HUES64 (cell line): ENCODE data around the gene STRN.

Source experiments
- H3K27ac ChIP-seq: 2 replicates; pipeline ENCODE4 v1.7.0; 2013; ENCODE audit warnings: low read depth, low read length, inconsistent platforms
- H3K27me3 ChIP-seq: 2 replicates; pipeline ENCODE4 v1.6.1; 2013; ENCODE audit warnings: mild to moderate bottlenecking, low read length; ENCODE audit not compliant: insufficient read depth
- H3K36me3 ChIP-seq: 2 replicates; pipeline ENCODE4 v1.6.1; 2013; ENCODE audit warnings: mild to moderate bottlenecking, low read length; ENCODE audit not compliant: insufficient read depth
- H3K4me1 ChIP-seq: 2 replicates; pipeline ENCODE4 v1.6.1; 2013; ENCODE audit warnings: mild to moderate bottlenecking, low read length, moderate library complexity; ENCODE audit not compliant: insufficient read depth
- H3K4me3 ChIP-seq: 2 replicates; pipeline ENCODE4 v1.5.1; 2013; ENCODE audit warnings: mild to moderate bottlenecking, low read length, moderate library complexity
- H3K9ac ChIP-seq: 2 replicates; pipeline ENCODE4 v1.6.1; 2013; ENCODE audit warnings: mild to moderate bottlenecking, low read depth, low read length
- H3K9me3 ChIP-seq: 2 replicates; pipeline ENCODE4 v1.6.1; 2013; ENCODE audit warnings: low read depth, low read length; ENCODE audit not compliant: insufficient read depth
- WGBS: fragments of 150-250, 120-280 bp; methylation state at CpG from one replicate; pipeline ENCODE4 v1.1.7; 2013; ENCODE audit warnings: missing lambda C conversion rate; 5-methylcytosine and 5-hydroxymethylcytosine counted together

The STRN gene

GRCh38 chr2:36808386-36809068, 157.8 kb downstream of the STRN start:
- Histone ChIP-seq H3K27ac (no peak overlapping the region), H3K9ac (no peak overlapping the region), H3K4me1 (no peaks in the 10 kb centered on the region), H3K36me3 (no peaks in the 10 kb centered on the region), H3K4me3 (no peak overlapping the region), H3K27me3 (no peaks in the 10 kb centered on the region), H3K9me3 (no peaks in the 10 kb centered on the region)
- 97% methylated on average over 35 of the region's 35 CpGs for WGBS

- Histone ChIP-seq H3K4me3 (no peak overlapping the region), H3K27ac (no peak overlapping the region), H3K4me1 (no peaks in the 10 kb centered on the region), H3K9me3 (0 out of 2 replicates have a peak, but pooled peaks cover 2% of the 10 kb centered on the region), H3K36me3 (no peaks in the 10 kb centered on the region), H3K9ac (no peak overlapping the region), H3K27me3 (no peaks in the 10 kb centered on the region)
- WGBS: 96% methylated on average over 5 of the region's 5 CpGs
Measured at GRCh38 chr2:36807223-36807886, 159.0 kb downstream of the STRN start.

GRCh38 chr2:36805635-36806224, 160.6 kb downstream of the STRN start:
- Histone ChIP-seq H3K4me3 (no peak overlapping the region), H3K4me1 (no peaks in the 10 kb centered on the region), H3K9me3 (0 out of 2 replicates have a peak, but pooled peaks cover 2% of the 10 kb centered on the region), H3K27ac (no peak overlapping the region), H3K36me3 (no peaks in the 10 kb centered on the region), H3K9ac (no peak overlapping the region), H3K27me3 (no peaks in the 10 kb centered on the region)
- WGBS: 87% methylated on average over 11 of the region's 11 CpGs

- Histone ChIP-seq H3K4me1 (peaks cover under 1% of the 10 kb centered on the region; the same call in 1 of the 2 replicates), H3K4me3 (no peak overlapping the region), H3K27ac (no peak overlapping the region), H3K27me3 (no peaks in the 10 kb centered on the region), H3K9me3 (0 out of 2 replicates have a peak, but pooled peaks cover 2% of the 10 kb centered on the region), H3K36me3 (no peaks in the 10 kb centered on the region), H3K9ac (no peak overlapping the region)
- WGBS: 82% methylated on average over 3 of the region's 3 CpGs
Measured at GRCh38 chr2:36802952-36803351, 163.4 kb downstream of the STRN start.

- Histone ChIP-seq H3K27ac (no peak overlapping the region), H3K4me3 (no peak overlapping the region), H3K9ac (no peak overlapping the region), H3K9me3 (0 out of 2 replicates have a peak, but pooled peaks cover 2% of the 10 kb centered on the region), H3K4me1 (peaks cover 10% of the 10 kb centered on the region), H3K36me3 (no peaks in the 10 kb centered on the region), H3K27me3 (no peaks in the 10 kb centered on the region)
- 98% methylated on average over 6 of the region's 6 CpGs for WGBS
Measured at GRCh38 chr2:36801088-36801487, 165.2 kb downstream of the STRN start.

- H3K36me3 ChIP-seq: no peaks in the 10 kb centered on the region
Measured at GRCh38 chr2:36800381-36800780, 166.0 kb downstream of the STRN start.

GRCh38 chr2:36798724-36799123, 167.6 kb downstream of the STRN start:
- H3K9ac ChIP-seq: no peak overlapping the region
- H3K27me3 ChIP-seq: no peaks in the 10 kb centered on the region
- no peak overlapping the region for H3K4me3 ChIP-seq
- no peak overlapping the region for H3K27ac ChIP-seq
- 90% methylated on average over 2 of the region's 3 CpGs for WGBS
- 0 out of 2 replicates have a peak, but pooled peaks cover 2% of the 10 kb centered on the region for H3K9me3 ChIP-seq
- peaks cover 10% of the 10 kb centered on the region for H3K4me1 ChIP-seq
- no peaks in the 10 kb centered on the region for H3K36me3 ChIP-seq

More at GRCh38 chr2:36800381-36800780, 166.0 kb downstream of the STRN start:
- H3K4me3 ChIP-seq: no peak overlapping the region
- 95% methylated on average over 11 of the region's 11 CpGs for WGBS
- no peak overlapping the region for H3K27ac ChIP-seq
- 0 out of 2 replicates have a peak, but pooled peaks cover 2% of the 10 kb centered on the region for H3K9me3 ChIP-seq
- no peak overlapping the region for H3K9ac ChIP-seq
- H3K4me1 ChIP-seq: peaks cover 10% of the 10 kb centered on the region
- no peaks in the 10 kb centered on the region for H3K27me3 ChIP-seq

GRCh38 chr2:36797324-36798070, 168.8 kb downstream of the STRN start:
- Histone ChIP-seq H3K36me3 (no peaks in the 10 kb centered on the region), H3K27me3 (no peaks in the 10 kb centered on the region), H3K9ac (no peak overlapping the region), H3K9me3 (no peaks in the 10 kb centered on the region), H3K4me1 (peaks cover 10% of the 10 kb centered on the region), H3K4me3 (no peak overlapping the region), H3K27ac (no peak overlapping the region)
- 40% methylated on average over 6 of the region's 6 CpGs for WGBS
